A673 (cell line): Measurements from ENCODE around the gene CLCF1.

Source experiments
- EZH2 ChIP-seq: fragments of 200-600 bp; sonication (generic); IDR thresholded peaks from 2 replicates; pipeline ENCODE4 v1.6.1; 2017; ENCODE audit warnings: borderline replicate concordance, low read depth, mild to moderate bottlenecking, mixed read lengths, antibody characterized with exemption, low read length; ENCODE audit not compliant: poor library complexity, severe bottlenecking
- TF ChIP-seq, protein P1 (sequence below): fragments of 300-800, 200-600 bp; sonication (generic); conservative IDR thresholded peaks from 2 replicates; pipeline ENCODE4 v1.5.1; 2017; ENCODE audit warnings: low read depth, mild to moderate bottlenecking, antibody characterized with exemption, low read length, moderate library complexity, mixed read lengths

DNA sequence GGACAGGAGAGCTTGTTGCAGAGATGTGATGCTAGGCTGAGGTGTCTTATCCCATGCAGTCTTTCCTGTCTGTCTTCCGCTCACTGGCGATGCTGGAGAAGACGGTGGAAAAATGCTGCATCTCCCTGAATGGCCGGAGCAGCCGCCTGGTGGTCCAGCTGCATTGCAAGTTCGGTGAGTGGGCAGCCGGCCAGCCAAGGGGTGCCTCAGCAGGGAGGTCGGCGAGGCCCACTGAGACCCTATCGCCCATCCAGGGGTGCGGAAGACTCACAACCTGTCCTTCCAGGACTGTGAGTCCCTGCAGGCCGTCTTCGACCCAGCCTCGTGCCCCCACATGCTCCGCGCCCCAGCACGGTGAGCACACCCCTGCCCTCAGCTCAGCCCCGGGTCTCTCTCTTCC lies 20.0 kb upstream of the CLCF1 start:
- TF ChIP-seq, protein P1, sequence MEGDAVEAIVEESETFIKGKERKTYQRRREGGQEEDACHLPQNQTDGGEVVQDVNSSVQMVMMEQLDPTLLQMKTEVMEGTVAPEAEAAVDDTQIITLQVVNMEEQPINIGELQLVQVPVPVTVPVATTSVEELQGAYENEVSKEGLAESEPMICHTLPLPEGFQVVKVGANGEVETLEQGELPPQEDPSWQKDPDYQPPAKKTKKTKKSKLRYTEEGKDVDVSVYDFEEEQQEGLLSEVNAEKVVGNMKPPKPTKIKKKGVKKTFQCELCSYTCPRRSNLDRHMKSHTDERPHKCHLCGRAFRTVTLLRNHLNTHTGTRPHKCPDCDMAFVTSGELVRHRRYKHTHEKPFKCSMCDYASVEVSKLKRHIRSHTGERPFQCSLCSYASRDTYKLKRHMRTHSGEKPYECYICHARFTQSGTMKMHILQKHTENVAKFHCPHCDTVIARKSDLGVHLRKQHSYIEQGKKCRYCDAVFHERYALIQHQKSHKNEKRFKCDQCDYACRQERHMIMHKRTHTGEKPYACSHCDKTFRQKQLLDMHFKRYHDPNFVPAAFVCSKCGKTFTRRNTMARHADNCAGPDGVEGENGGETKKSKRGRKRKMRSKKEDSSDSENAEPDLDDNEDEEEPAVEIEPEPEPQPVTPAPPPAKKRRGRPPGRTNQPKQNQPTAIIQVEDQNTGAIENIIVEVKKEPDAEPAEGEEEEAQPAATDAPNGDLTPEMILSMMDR, result no peak
- TF ChIP-seq EZH2, result no peak
